HepG2 (cell line): Measurements from ENCODE around the gene DCTN3. TPM values are rescaled to one million over a fixed set of nuclear protein-coding genes. Genes with fewer than 3 reads are reported as not detected.
A peak's percentile ranks its signal among the peaks of the same experiment; 100 is the strongest.

ENCODE experiments used
- ADNP ChIP-seq: sonication (generic); formaldehyde crosslinking; IDR thresholded peaks from 2 replicates; pipeline ENCODE4 v1.4.0; 2020; ENCODE audit warnings: missing genetic modification reagents
- CEBPB ChIP-seq: IDR thresholded peaks from 2 replicates; pipeline ENCODE4 v1.6.1; 2011; ENCODE audit warnings: low read depth, low read length, improper control_type of control experiment, borderline replicate concordance
- FOXO1 ChIP-seq: sonication (generic); formaldehyde crosslinking; IDR thresholded peaks from 2 replicates; pipeline ENCODE4 v1.4.0; 2020; ENCODE audit warnings: missing genetic modification reagents
- HIVEP1 ChIP-seq: sonication (generic); formaldehyde crosslinking; IDR thresholded peaks from 2 replicates; pipeline ENCODE4 v1.4.0; 2020; ENCODE audit warnings: mild to moderate bottlenecking, missing genetic modification reagents
- PPARG ChIP-seq: conservative IDR thresholded peaks from 2 replicates; pipeline ENCODE4 v1.6.1; 2016; ENCODE audit warnings: missing biosample characterization, missing genetic modification reagents
- PTBP1 ChIP-seq: fragments of 200-400 bp; formaldehyde crosslinking; IDR thresholded peaks from 2 replicates; pipeline ENCODE4 v1.6.1; 2018; ENCODE audit warnings: low read length, low read depth; ENCODE audit not compliant: poor library complexity, severe bottlenecking
- SKI ChIP-seq: fragments of 450-650 bp; IDR thresholded peaks from one replicate; pipeline ENCODE4 v1.6.1; 2018; ENCODE audit warnings: mild to moderate bottlenecking; ENCODE audit not compliant: partially characterized antibody
- SMAD3 ChIP-seq: sonication (generic); formaldehyde crosslinking; IDR thresholded peaks from 2 replicates; pipeline ENCODE4 v1.4.0; 2020; ENCODE audit warnings: missing genetic modification reagents
- ZNF101 ChIP-seq: sonication (generic); formaldehyde crosslinking; IDR thresholded peaks from 2 replicates; pipeline ENCODE4 v1.4.0; 2020; ENCODE audit warnings: mild to moderate bottlenecking, low read depth, missing genetic modification reagents, borderline replicate concordance
- ZNF136 ChIP-seq: sonication (generic); formaldehyde crosslinking; IDR thresholded peaks from 2 replicates; pipeline ENCODE4 v1.8.1; 2022; ENCODE audit warnings: low read depth, mild to moderate bottlenecking, moderate library complexity, missing genetic modification reagents
- ZNF619 ChIP-seq: sonication (generic); formaldehyde crosslinking; IDR thresholded peaks from 2 replicates; pipeline ENCODE4 v1.4.0; 2020; ENCODE audit warnings: mild to moderate bottlenecking, missing genetic modification reagents
- ZNF761 ChIP-seq: sonication (generic); formaldehyde crosslinking; conservative IDR thresholded peaks from 2 replicates; pipeline ENCODE4 v1.4.0; 2020; ENCODE audit warnings: mild to moderate bottlenecking, missing genetic modification reagents
- ZNF879 ChIP-seq: sonication (generic); formaldehyde crosslinking; IDR thresholded peaks from 2 replicates; pipeline ENCODE4 v1.8.1; 2023; ENCODE audit warnings: missing genetic modification reagents
- polyA plus RNA-seq, 8 experiments: library from polyadenylated mRNA; depleted of rRNA in 3 of 8; stranded (reverse) in 7 of 8; unstranded in 1 of 8; fragments of >200 nt; fragmentation: Illumina TruSeq in 4 of 8; extraction: Trizol in 4 of 8; gene quantifications; 2 replicates each; pipeline versions ENCODE4 v1.2.1 to v1.2.3, GENCODE V29; 2011 to 2016; ENCODE audit warnings: low read depth in 4 of 8, missing spikeins in 1 of 8, mixed read lengths in 1 of 8; ENCODE audit not compliant: insufficient read depth in 1 of 8
- total RNA-seq, 5 experiments: library from RNA; depleted of rRNA; stranded (reverse); fragments of >200 nt; fragmentation: Illumina TruSeq; extraction: Trizol; gene quantifications; 2 replicates each; pipeline ENCODE4 v1.2.3, GENCODE V29; 2016; ENCODE audit warnings: low read depth in 1 of 5
- TF ChIP-seq, protein P1 (sequence below): IDR thresholded peaks from 2 replicates; pipeline ENCODE4 v1.4.0; 2020; ENCODE audit warnings: mild to moderate bottlenecking, missing genetic modification reagents
- TF ChIP-seq, protein P2 (sequence below): sonication (generic); formaldehyde crosslinking; IDR thresholded peaks from 2 replicates; pipeline ENCODE4 v1.4.0; 2020; ENCODE audit warnings: missing genetic modification reagents
- TF ChIP-seq, protein P3 (sequence below): sonication (generic); formaldehyde crosslinking; conservative IDR thresholded peaks from 2 replicates; pipeline ENCODE4 v1.8.0; 2022; ENCODE audit warnings: mild to moderate bottlenecking, moderate library complexity, missing genetic modification reagents
- TF ChIP-seq, protein P4 (sequence below): sonication (generic); formaldehyde crosslinking; IDR thresholded peaks from 2 replicates; pipeline ENCODE4 v1.4.0; 2020; ENCODE audit warnings: missing genetic modification reagents
- TF ChIP-seq, protein P5 (sequence below): IDR thresholded peaks from 2 replicates; pipeline ENCODE4 v1.6.1; 2016
- TF ChIP-seq, protein P6 (sequence below): sonication (generic); formaldehyde crosslinking; IDR thresholded peaks from 2 replicates; pipeline ENCODE4 v1.5.1; 2020; ENCODE audit warnings: missing genetic modification reagents, mild to moderate bottlenecking, borderline replicate concordance

Gene DCTN3
- total and polyA plus RNA-seq, 2 of the 13 experiments (the other 11 are each of a cell fraction or from before 2014, with no cell fraction given), result 27.4 to 34.5 TPM

DNA sequence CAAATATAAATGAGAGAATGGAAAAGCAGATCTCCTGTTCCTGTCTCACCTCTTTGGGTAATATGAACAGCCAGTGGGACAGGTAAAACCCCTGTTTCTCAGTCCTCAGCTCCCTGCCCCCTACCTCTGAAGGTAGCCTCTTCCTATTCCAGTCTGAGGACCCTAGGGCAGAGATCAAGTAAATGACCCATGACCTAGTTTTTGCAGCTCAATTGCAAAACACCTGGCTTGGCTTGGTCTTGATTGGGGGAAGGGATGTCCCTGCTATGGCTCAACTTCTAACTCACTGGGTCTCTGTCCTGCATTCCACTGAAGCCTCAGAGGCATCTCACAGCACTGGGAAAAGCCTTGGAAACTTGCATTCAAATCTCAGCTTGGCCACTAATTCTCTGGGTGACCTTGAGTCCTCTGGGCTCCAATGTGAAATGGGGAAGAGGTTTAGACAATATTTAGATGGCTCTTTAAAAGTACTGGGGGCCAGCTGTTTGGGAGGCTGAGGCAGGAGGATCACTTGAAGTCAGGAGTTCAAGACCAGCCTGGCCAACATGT lies 24.5 kb upstream of the DCTN3 start (continued):
- TF ChIP-seq, protein P1, sequence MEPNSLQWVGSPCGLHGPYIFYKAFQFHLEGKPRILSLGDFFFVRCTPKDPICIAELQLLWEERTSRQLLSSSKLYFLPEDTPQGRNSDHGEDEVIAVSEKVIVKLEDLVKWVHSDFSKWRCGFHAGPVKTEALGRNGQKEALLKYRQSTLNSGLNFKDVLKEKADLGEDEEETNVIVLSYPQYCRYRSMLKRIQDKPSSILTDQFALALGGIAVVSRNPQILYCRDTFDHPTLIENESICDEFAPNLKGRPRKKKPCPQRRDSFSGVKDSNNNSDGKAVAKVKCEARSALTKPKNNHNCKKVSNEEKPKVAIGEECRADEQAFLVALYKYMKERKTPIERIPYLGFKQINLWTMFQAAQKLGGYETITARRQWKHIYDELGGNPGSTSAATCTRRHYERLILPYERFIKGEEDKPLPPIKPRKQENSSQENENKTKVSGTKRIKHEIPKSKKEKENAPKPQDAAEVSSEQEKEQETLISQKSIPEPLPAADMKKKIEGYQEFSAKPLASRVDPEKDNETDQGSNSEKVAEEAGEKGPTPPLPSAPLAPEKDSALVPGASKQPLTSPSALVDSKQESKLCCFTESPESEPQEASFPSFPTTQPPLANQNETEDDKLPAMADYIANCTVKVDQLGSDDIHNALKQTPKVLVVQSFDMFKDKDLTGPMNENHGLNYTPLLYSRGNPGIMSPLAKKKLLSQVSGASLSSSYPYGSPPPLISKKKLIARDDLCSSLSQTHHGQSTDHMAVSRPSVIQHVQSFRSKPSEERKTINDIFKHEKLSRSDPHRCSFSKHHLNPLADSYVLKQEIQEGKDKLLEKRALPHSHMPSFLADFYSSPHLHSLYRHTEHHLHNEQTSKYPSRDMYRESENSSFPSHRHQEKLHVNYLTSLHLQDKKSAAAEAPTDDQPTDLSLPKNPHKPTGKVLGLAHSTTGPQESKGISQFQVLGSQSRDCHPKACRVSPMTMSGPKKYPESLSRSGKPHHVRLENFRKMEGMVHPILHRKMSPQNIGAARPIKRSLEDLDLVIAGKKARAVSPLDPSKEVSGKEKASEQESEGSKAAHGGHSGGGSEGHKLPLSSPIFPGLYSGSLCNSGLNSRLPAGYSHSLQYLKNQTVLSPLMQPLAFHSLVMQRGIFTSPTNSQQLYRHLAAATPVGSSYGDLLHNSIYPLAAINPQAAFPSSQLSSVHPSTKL, result peak; percentile 78
- peak; percentile 43; the same call in 1 of the 2 replicates for TF ChIP-seq FOXO1
- TF ChIP-seq, protein P2, sequence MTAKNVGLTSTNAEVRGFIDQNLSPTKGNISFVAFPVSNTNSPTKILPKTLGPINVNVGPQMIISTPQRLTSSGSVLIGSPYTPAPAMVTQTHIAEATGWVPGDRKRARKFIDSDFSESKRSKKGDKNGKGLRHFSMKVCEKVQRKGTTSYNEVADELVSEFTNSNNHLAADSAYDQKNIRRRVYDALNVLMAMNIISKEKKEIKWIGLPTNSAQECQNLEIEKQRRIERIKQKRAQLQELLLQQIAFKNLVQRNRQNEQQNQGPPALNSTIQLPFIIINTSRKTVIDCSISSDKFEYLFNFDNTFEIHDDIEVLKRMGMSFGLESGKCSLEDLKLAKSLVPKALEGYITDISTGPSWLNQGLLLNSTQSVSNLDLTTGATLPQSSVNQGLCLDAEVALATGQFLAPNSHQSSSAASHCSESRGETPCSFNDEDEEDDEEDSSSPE (CRISPR knock-in tag), result no peak
- no peak for TF ChIP-seq ZNF879
- TF ChIP-seq, protein P3, sequence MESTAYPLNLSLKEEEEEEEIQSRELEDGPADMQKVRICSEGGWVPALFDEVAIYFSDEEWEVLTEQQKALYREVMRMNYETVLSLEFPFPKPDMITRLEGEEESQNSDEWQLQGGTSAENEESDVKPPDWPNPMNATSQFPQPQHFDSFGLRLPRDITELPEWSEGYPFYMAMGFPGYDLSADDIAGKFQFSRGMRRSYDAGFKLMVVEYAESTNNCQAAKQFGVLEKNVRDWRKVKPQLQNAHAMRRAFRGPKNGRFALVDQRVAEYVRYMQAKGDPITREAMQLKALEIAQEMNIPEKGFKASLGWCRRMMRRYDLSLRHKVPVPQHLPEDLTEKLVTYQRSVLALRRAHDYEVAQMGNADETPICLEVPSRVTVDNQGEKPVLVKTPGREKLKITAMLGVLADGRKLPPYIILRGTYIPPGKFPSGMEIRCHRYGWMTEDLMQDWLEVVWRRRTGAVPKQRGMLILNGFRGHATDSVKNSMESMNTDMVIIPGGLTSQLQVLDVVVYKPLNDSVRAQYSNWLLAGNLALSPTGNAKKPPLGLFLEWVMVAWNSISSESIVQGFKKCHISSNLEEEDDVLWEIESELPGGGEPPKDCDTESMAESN (CRISPR knock-in tag), result no peak
- TF ChIP-seq PPARG, result peak; percentile 99
- TF ChIP-seq ZNF136 (CRISPR knock-in tag), result no peak
- TF ChIP-seq PTBP1, result no peak
- TF ChIP-seq, protein P4, sequence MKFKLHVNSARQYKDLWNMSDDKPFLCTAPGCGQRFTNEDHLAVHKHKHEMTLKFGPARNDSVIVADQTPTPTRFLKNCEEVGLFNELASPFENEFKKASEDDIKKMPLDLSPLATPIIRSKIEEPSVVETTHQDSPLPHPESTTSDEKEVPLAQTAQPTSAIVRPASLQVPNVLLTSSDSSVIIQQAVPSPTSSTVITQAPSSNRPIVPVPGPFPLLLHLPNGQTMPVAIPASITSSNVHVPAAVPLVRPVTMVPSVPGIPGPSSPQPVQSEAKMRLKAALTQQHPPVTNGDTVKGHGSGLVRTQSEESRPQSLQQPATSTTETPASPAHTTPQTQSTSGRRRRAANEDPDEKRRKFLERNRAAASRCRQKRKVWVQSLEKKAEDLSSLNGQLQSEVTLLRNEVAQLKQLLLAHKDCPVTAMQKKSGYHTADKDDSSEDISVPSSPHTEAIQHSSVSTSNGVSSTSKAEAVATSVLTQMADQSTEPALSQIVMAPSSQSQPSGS (CRISPR knock-in tag), result peak; percentile 68; the same call in 1 of the 2 replicates
- peak; percentile 60; the same call in 1 of the 2 replicates for TF ChIP-seq SMAD3 (CRISPR knock-in tag)
- TF ChIP-seq ZNF761 (CRISPR knock-in tag), result 0 out of 2 replicates have a peak, but pooled peaks have one; percentile 44
- TF ChIP-seq, protein P5, sequence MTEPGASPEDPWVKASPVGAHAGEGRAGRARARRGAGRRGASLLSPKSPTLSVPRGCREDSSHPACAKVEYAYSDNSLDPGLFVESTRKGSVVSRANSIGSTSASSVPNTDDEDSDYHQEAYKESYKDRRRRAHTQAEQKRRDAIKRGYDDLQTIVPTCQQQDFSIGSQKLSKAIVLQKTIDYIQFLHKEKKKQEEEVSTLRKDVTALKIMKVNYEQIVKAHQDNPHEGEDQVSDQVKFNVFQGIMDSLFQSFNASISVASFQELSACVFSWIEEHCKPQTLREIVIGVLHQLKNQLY (CRISPR knock-in tag), result no peak
- TF ChIP-seq CEBPB, result peak; percentile 97
- no peak for TF ChIP-seq ZNF101
- no peak for TF ChIP-seq ZNF619 (CRISPR knock-in tag)
- no peak for TF ChIP-seq ADNP
- TF ChIP-seq HIVEP1, result no peak
- TF ChIP-seq SKI, result peak; percentile 85
- TF ChIP-seq, protein P6, sequence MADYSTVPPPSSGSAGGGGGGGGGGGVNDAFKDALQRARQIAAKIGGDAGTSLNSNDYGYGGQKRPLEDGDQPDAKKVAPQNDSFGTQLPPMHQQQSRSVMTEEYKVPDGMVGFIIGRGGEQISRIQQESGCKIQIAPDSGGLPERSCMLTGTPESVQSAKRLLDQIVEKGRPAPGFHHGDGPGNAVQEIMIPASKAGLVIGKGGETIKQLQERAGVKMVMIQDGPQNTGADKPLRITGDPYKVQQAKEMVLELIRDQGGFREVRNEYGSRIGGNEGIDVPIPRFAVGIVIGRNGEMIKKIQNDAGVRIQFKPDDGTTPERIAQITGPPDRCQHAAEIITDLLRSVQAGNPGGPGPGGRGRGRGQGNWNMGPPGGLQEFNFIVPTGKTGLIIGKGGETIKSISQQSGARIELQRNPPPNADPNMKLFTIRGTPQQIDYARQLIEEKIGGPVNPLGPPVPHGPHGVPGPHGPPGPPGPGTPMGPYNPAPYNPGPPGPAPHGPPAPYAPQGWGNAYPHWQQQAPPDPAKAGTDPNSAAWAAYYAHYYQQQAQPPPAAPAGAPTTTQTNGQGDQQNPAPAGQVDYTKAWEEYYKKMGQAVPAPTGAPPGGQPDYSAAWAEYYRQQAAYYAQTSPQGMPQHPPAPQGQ (CRISPR knock-in tag), result no peak
